ENCODE results near the gene AQP9.
"Not testable (repeated sequence)": the region's sequence is repeated elsewhere in the genome, so short reads cannot be mapped to it uniquely, and the experiment has no call there.

AQP9 gene

GRCh38 chr15:58138106-58138505, at the start of gene AQP9:
Gene AQP9 (plus strand): TSS chr15:58138381. CDS start chr15:58138566, 185 bp downstream.
- DNase-seq (ENCODE audit: low read depth) = no peak

- no peak for DNase-seq (ENCODE audit: low read depth)
Measured at GRCh38 chr15:58095415-58095814, 42.8 kb upstream of the AQP9 start.

GRCh38 chr15:58096529-58097084, 41.6 kb upstream of the AQP9 start:
- no peak for DNase-seq (ENCODE audit: low read depth)

- DNase-seq (ENCODE audit: low read depth) = no peak
Measured at GRCh38 chr15:58103482-58103881, 34.7 kb upstream of the AQP9 start.

- no peak for DNase-seq (ENCODE audit: low read depth)
Measured at GRCh38 chr15:58108117-58108516, 30.1 kb upstream of the AQP9 start.

GRCh38 chr15:58109419-58109818, 28.8 kb upstream of the AQP9 start:
- DNase-seq (ENCODE audit: low read depth) = no peak

- no peak for DNase-seq (ENCODE audit: low read depth)
Measured at GRCh38 chr15:58110999-58111717, 27.0 kb upstream of the AQP9 start.

- DNase-seq (ENCODE audit: low read depth) = no peak
Measured at GRCh38 chr15:58111718-58112104, 26.5 kb upstream of the AQP9 start.

GRCh38 chr15:58113358-58113757, 24.8 kb upstream of the AQP9 start:
- DNase-seq (ENCODE audit: low read depth) = not testable (repeated sequence)

- DNase-seq (ENCODE audit: low read depth) = no peak
Measured at GRCh38 chr15:58114388-58114787, 23.8 kb upstream of the AQP9 start.

- no peak for DNase-seq (ENCODE audit: low read depth)
Measured at GRCh38 chr15:58114812-58115211, 23.4 kb upstream of the AQP9 start.

- DNase-seq (ENCODE audit: low read depth) = no peak
Measured at GRCh38 chr15:58115692-58116091, 22.5 kb upstream of the AQP9 start.

- no peak for DNase-seq (ENCODE audit: low read depth)
Measured at GRCh38 chr15:58117619-58118018, 20.6 kb upstream of the AQP9 start.

- DNase-seq (ENCODE audit: low read depth) = no peak
Measured at GRCh38 chr15:58118272-58118671, 19.9 kb upstream of the AQP9 start.

GRCh38 chr15:58119016-58119415, 19.2 kb upstream of the AQP9 start:
- DNase-seq (ENCODE audit: low read depth) = no peak

GRCh38 chr15:58124585-58124984, 13.6 kb upstream of the AQP9 start:
- no peak for DNase-seq (ENCODE audit: low read depth)

- DNase-seq (ENCODE audit: low read depth) = no peak
Measured at GRCh38 chr15:58125333-58125732, 12.8 kb upstream of the AQP9 start.

GRCh38 chr15:58134886-58135285, 3.3 kb upstream of the AQP9 start:
- DNase-seq (ENCODE audit: low read depth) = no peak

- no peak for DNase-seq (ENCODE audit: low read depth)
Measured at GRCh38 chr15:58135511-58136174, 2.5 kb upstream of the AQP9 start.

- DNase-seq (ENCODE audit: low read depth) = no peak
Measured at GRCh38 chr15:58136731-58137130, 1.4 kb upstream of the AQP9 start.

- DNase-seq (ENCODE audit: low read depth) = no peak
Measured at GRCh38 chr15:58137686-58138085, 495 bp upstream of the AQP9 start.

- DNase-seq (ENCODE audit: low read depth) = no peak
Measured at GRCh38 chr15:58139276-58139988, 1.3 kb downstream of the AQP9 start.

GRCh38 chr15:58139989-58140522, 1.9 kb downstream of the AQP9 start:
- no peak for DNase-seq (ENCODE audit: low read depth)

All from activated T-helper 9 cell treated with anti-CD3 and anti-CD28 coated beads, Interleukin-2, amount 50 U/mL, for 16 hours (primary cell).